ENCODE results near the gene NRARP. TPM values are rescaled to one million over a fixed set of nuclear protein-coding genes. Genes with fewer than 3 reads are reported as not detected.

NRARP gene
- total RNA-seq, 1 experiment from 2014 or later: 32.6 TPM

GRCh38 chr9:137309368-137310188 is 7.5 kb upstream of the NRARP start:
- intact Hi-C loops (cut with micrococcal nuclease; ENCODE audit: unreplicated experiment): no loop called here
- Mint-ChIP-seq H3K9me3 (ENCODE audit: low read depth, unreplicated experiment) (no peaks in the 10 kb centered on the region), H3K27me3 (ENCODE audit: unreplicated experiment) (no peaks in the 10 kb centered on the region), H3K27ac (ENCODE audit: unreplicated experiment) (no peak overlapping the region), H3K4me1 (ENCODE audit: low read depth, unreplicated experiment) (no peaks in the 10 kb centered on the region), H3K4me3 (ENCODE audit: low read depth, unreplicated experiment) (no peak overlapping the region), H3K36me3 (ENCODE audit: insufficient read depth, unreplicated experiment) (peaks cover 6% of the 10 kb centered on the region)
- no peak for DNase-seq
- BruUV-seq (replicated peaks): no TSS peak
- CTCF ChIA-PET: no interaction called here
- no peak for TF ChIP-seq CTCF (IDR thresholded peaks at IDR 0.05; ENCODE audit: unreplicated experiment)

- no TSS peak for BruUV-seq (replicated peaks)
- Mint-ChIP-seq H3K36me3 (ENCODE audit: insufficient read depth, unreplicated experiment) (peaks cover 6% of the 10 kb centered on the region), H3K4me1 (ENCODE audit: low read depth, unreplicated experiment) (no peaks in the 10 kb centered on the region), H3K27ac (ENCODE audit: unreplicated experiment) (no peak overlapping the region), H3K9me3 (ENCODE audit: low read depth, unreplicated experiment) (no peaks in the 10 kb centered on the region), H3K4me3 (ENCODE audit: low read depth, unreplicated experiment) (no peak overlapping the region), H3K27me3 (ENCODE audit: unreplicated experiment) (no peaks in the 10 kb centered on the region)
- CTCF ChIA-PET: no interaction called here
- intact Hi-C loops (cut with micrococcal nuclease; ENCODE audit: unreplicated experiment): no loop called here
- TF ChIP-seq CTCF (IDR thresholded peaks at IDR 0.05; ENCODE audit: unreplicated experiment): no peak
- no peak for DNase-seq
Observed at GRCh38 chr9:137308057-137308619, 6.1 kb upstream of the NRARP start.

GRCh38 chr9:137307255-137308056 is 5.4 kb upstream of the NRARP start:
- no peak for DNase-seq
- H3K27ac Mint-ChIP-seq (ENCODE audit: unreplicated experiment): no peak overlapping the region
- H3K36me3 Mint-ChIP-seq (ENCODE audit: insufficient read depth, unreplicated experiment): peaks cover 8% of the 10 kb centered on the region
- H3K27me3 Mint-ChIP-seq (ENCODE audit: unreplicated experiment): no peaks in the 10 kb centered on the region
- intact Hi-C loops (cut with micrococcal nuclease; ENCODE audit: unreplicated experiment): no loop called here
- BruUV-seq (replicated peaks): no TSS peak
- no peak for TF ChIP-seq CTCF (IDR thresholded peaks at IDR 0.05; ENCODE audit: unreplicated experiment)
- peak overlapping the region; percentile 40 for H3K4me3 Mint-ChIP-seq (ENCODE audit: low read depth, unreplicated experiment)
- no peaks in the 10 kb centered on the region for H3K4me1 Mint-ChIP-seq (ENCODE audit: low read depth, unreplicated experiment)
- CTCF ChIA-PET: no interaction called here
- no peaks in the 10 kb centered on the region for H3K9me3 Mint-ChIP-seq (ENCODE audit: low read depth, unreplicated experiment)

- Mint-ChIP-seq H3K27me3 (ENCODE audit: unreplicated experiment) (no peaks in the 10 kb centered on the region), H3K4me3 (ENCODE audit: low read depth, unreplicated experiment) (peak overlapping the region; percentile 40), H3K4me1 (ENCODE audit: low read depth, unreplicated experiment) (no peaks in the 10 kb centered on the region), H3K36me3 (ENCODE audit: insufficient read depth, unreplicated experiment) (peaks cover 13% of the 10 kb centered on the region), H3K27ac (ENCODE audit: unreplicated experiment) (no peak overlapping the region), H3K9me3 (ENCODE audit: low read depth, unreplicated experiment) (no peaks in the 10 kb centered on the region)
- CTCF ChIA-PET: no interaction called here
- intact Hi-C loops (cut with micrococcal nuclease; ENCODE audit: unreplicated experiment): no loop called here
- no TSS peak for BruUV-seq (replicated peaks)
- DNase-seq: no peak
- TF ChIP-seq CTCF (IDR thresholded peaks at IDR 0.05; ENCODE audit: unreplicated experiment): no peak
Observed at GRCh38 chr9:137306850-137307254, 4.8 kb upstream of the NRARP start.

All from Calu3 (cell line).